ENCODE data around the gene SPEF1. TPM values are rescaled to one million over a fixed set of nuclear protein-coding genes. Genes with fewer than 3 reads are reported as not detected.

The SPEF1 gene
- total RNA-seq, 1 experiment from 2014 or later = 0.24 TPM

- H2BK20ac ChIP-seq (ENCODE audit: low read depth, low read length, poor library complexity, severe bottlenecking) = no peak overlapping the region
- no peaks in the 10 kb centered on the region for H3K79me2 ChIP-seq (ENCODE audit: insufficient read depth, low read length)
- H3K23ac ChIP-seq (ENCODE audit: insufficient read length, low read depth, low read length) = no peak overlapping the region
- no CpG with 5 or more reads among the region's 26 CpGs for WGBS (ENCODE audit: extremely low coverage, insufficient read length, low lambda C conversion rate)
- no peak overlapping the region for H2BK5ac ChIP-seq (ENCODE audit: insufficient read length, low read length)
- TF ChIP-seq CTCF (conservative IDR thresholded peaks at IDR 0.05) = no peak
- H3K79me1 ChIP-seq (ENCODE audit: insufficient read depth, low read depth, low read length, poor library complexity, severe bottlenecking) = no peaks in the 10 kb centered on the region
- H3K27me3 ChIP-seq (ENCODE audit: insufficient read depth, low read length) = peaks cover 13% of the 10 kb centered on the region
- DNase-seq = no peak
- H3K9ac ChIP-seq (ENCODE audit: extremely low read depth, insufficient read length, low read length) = no peak overlapping the region
- H4K5ac ChIP-seq (ENCODE audit: insufficient read length, low read depth, low read length) = no peak overlapping the region
- H3K4ac ChIP-seq (ENCODE audit: low read depth, low read length) = no peak overlapping the region
- H3K4me1 Mint-ChIP-seq = peaks cover 7 to 14% of the 10 kb centered on the region in 2 experiments; a peak in 3 of 4 replicates
- no peaks in the 10 kb centered on the region for H3K9me3 Mint-ChIP-seq
- no peak overlapping the region for H2BK120ac ChIP-seq (ENCODE audit: low read depth, low read length, poor library complexity, severe bottlenecking)
- no peaks in the 10 kb centered on the region for H3K9me3 ChIP-seq (ENCODE audit: control insufficient read depth, low read depth, low read length)
- no peak overlapping the region for H2BK12ac ChIP-seq (ENCODE audit: insufficient read length, low read depth, low read length)
- H3K56ac ChIP-seq (ENCODE audit: insufficient read length, low read depth, low read length) = no peak overlapping the region
- H2AFZ ChIP-seq (ENCODE audit: low read length) = no peak overlapping the region
- no peaks in the 10 kb centered on the region for H4K20me1 ChIP-seq (ENCODE audit: control insufficient read depth, insufficient read depth, insufficient read length)
- no peak overlapping the region for H4K8ac ChIP-seq (replicated peaks; ENCODE audit: insufficient read length, low read depth, low read length)
- H3K27me3 Mint-ChIP-seq (ENCODE audit: low read depth) = peaks cover 29% of the 10 kb centered on the region
- no peak overlapping the region for H3K27ac ChIP-seq (ENCODE audit: insufficient read length, low read depth, low read length)
- no peak overlapping the region for H3K4me2 ChIP-seq (ENCODE audit: insufficient read depth, insufficient read length, low read length)
- peaks cover 2% of the 10 kb centered on the region; the same call in 1 of the 2 replicates for H3K4me1 ChIP-seq (ENCODE audit: insufficient read depth, low read length)
- no peak overlapping the region for H4K91ac ChIP-seq (ENCODE audit: insufficient read length, low read depth, low read length)
- H2AK5ac ChIP-seq (ENCODE audit: insufficient read length, low read length) = no peak overlapping the region
- no peak overlapping the region for H3T11ph ChIP-seq (ENCODE audit: low read length)
- peaks cover 19% of the 10 kb centered on the region for H3K23me2 ChIP-seq (ENCODE audit: insufficient read length, low read depth, low read length, poor library complexity, severe bottlenecking)
- H3K36me3 Mint-ChIP-seq (ENCODE audit: insufficient read depth in 1 of 3, low read depth in 3 of 3) = peaks cover 17 to 33% (median 29%) of the 10 kb centered on the region in 3 experiments; a peak in 6 of 7 replicates
- no peak overlapping the region for H3K18ac ChIP-seq (ENCODE audit: insufficient read length, low read depth, low read length)
- no peak overlapping the region for H3K4me3 Mint-ChIP-seq
- H2BK15ac ChIP-seq (ENCODE audit: low read depth, low read length) = no peak overlapping the region
- H3K27ac Mint-ChIP-seq = no peak overlapping the region
- no peak overlapping the region; the same call in 1 of the 2 replicates for H3K14ac ChIP-seq (ENCODE audit: insufficient read depth, low read length)
Measured at GRCh38 chr20:3753501-3754275, 27.6 kb downstream of the SPEF1 start.

Data from H9 (cell line).